HepG2 (cell line): Measurements from ENCODE around the gene FBXL20. TPM values are rescaled to one million over a fixed set of nuclear protein-coding genes. Genes with fewer than 3 reads are reported as not detected.

Experiments
- ATAC-seq: fragments of 200-7000 bp; cut with Tn5 transposase; 3 replicates; pipeline ENCODE4 v1.9.1; 2020; ENCODE audit warnings: mild to moderate bottlenecking, moderate library complexity
- BruUV-seq: library from RNA; stranded (reverse); fragments of 400-500 nt; replicated peaks from 2 replicates; lab custom pipeline; 2021; lab: Mats Ljungman, UMichigan
- CTCF ChIA-PET: fragments of 300-600 bp; formaldehyde crosslinking; extraction: SDS; loops from one replicate; lab custom pipeline; 2021; ENCODE audit warnings: low total read pairs, inconsistent platforms, low intra/inter-chr PET ratio; lab: Yijun Ruan, JAX
- POLR2A ChIA-PET: fragments of 350-600 bp; sonication (Branson Sonifier 250); formaldehyde crosslinking; loops from one replicate; lab custom pipeline; 2020; ENCODE audit warnings: antibody characterized with exemption, inconsistent platforms; lab: Yijun Ruan, JAX
- DNase-seq: peaks from one replicate; pipeline ENCODE4 v3.0.0-alpha.2; 2015; ENCODE audit warnings: low spot score
- FAIRE-seq: peaks from 3 replicates; lab custom pipeline; 2011; peaks lifted over from hg19 to GRCh38; lab: Jason Lieb, UNC
- H2AFZ ChIP-seq: one replicate; pipeline ENCODE4 v1.6.1; 2011; ENCODE audit warnings: low read length, inconsistent platforms
- H3K27ac ChIP-seq: fragments of 300-600 bp; 3 replicates; pipeline ENCODE4 v1.8.0; 2011; ENCODE audit warnings: mixed run types, mild to moderate bottlenecking, mixed read lengths, low read length, inconsistent platforms; ENCODE audit not compliant: insufficient read depth; ENCODE audit errors: extremely low read length
- H3K27me3 ChIP-seq, 2 experiments: fragments of 200-600 bp in 1 of 2; 2 replicates in 1 of 2; 3 replicates in 1 of 2; pipeline versions ENCODE4 v1.6.0 to v1.8.0; 2011; ENCODE audit warnings: low read length in 2 of 2, mild to moderate bottlenecking in 2 of 2, moderate library complexity in 2 of 2, inconsistent platforms in 1 of 2; ENCODE audit not compliant: insufficient read depth in 2 of 2, control insufficient read depth in 1 of 2
- H3K36me3 ChIP-seq, 2 experiments: fragments of 200-600 bp in 1 of 2; replicated peaks in 1 of 2; 2 replicates in 1 of 2; 3 replicates in 1 of 2; pipeline versions ENCODE4 v1.5.1 to v1.8.0; 2011; ENCODE audit warnings: low read length in 2 of 2, inconsistent platforms in 1 of 2; ENCODE audit not compliant: insufficient read depth in 2 of 2, control insufficient read depth in 1 of 2
- H3K4me1 ChIP-seq: 2 replicates; pipeline ENCODE4 v1.5.1; 2012; ENCODE audit warnings: low read length, inconsistent platforms; ENCODE audit not compliant: insufficient read depth
- H3K4me2 ChIP-seq: 2 replicates; pipeline ENCODE4 v1.6.0; 2011; ENCODE audit warnings: low read depth, low read length, inconsistent platforms
- H3K4me3 ChIP-seq, 3 experiments: fragments of 200-600 bp in 1 of 3; sonication (generic), shearing (Covaris generic) in 1 of 3; replicated peaks in 1 of 3; 2 replicates each; pipeline ENCODE4 v1.5.1; 2011 to 2016; ENCODE audit warnings: low read length in 3 of 3, inconsistent platforms in 2 of 3, low read depth in 2 of 3, mild to moderate bottlenecking in 2 of 3, control low read depth in 1 of 3, mixed read lengths in 1 of 3; ENCODE audit not compliant: insufficient read depth in 1 of 3
- H3K79me2 ChIP-seq: one replicate; pipeline ENCODE4 v1.6.1; 2011; ENCODE audit warnings: low read length, inconsistent platforms; ENCODE audit not compliant: insufficient read depth
- H3K9ac ChIP-seq: 2 replicates; pipeline ENCODE4 v1.6.0; 2011; ENCODE audit warnings: mild to moderate bottlenecking, low read depth, low read length, inconsistent platforms; ENCODE audit not compliant: insufficient read depth
- H3K9me3 ChIP-seq: 2 replicates; pipeline ENCODE4 v1.5.1; 2012; ENCODE audit warnings: mild to moderate bottlenecking, low read length
- H4K20me1 ChIP-seq: 2 replicates; pipeline ENCODE4 v1.6.0; 2011; ENCODE audit warnings: inconsistent platforms, mild to moderate bottlenecking, low read length, moderate library complexity; ENCODE audit not compliant: insufficient read depth
- ARID2 ChIP-seq: sonication (generic); formaldehyde crosslinking; IDR thresholded peaks from 2 replicates; pipeline ENCODE4 v1.8.1; 2022; ENCODE audit warnings: mild to moderate bottlenecking, missing genetic modification reagents, borderline replicate concordance
- DNMT3B ChIP-seq: conservative IDR thresholded peaks from 2 replicates; pipeline ENCODE4 v1.6.1; 2016; ENCODE audit warnings: missing biosample characterization, control low read depth
- HDAC6 ChIP-seq: fragments of 200-600 bp; sonication (generic); IDR thresholded peaks from 2 replicates; pipeline ENCODE4 v1.7.0; 2017; ENCODE audit warnings: mild to moderate bottlenecking, antibody characterized with exemption, low read length, low read depth
- NFRKB ChIP-seq: fragments of 450-650 bp; IDR thresholded peaks from 2 replicates; pipeline ENCODE4 v1.6.1; 2017
- NRL ChIP-seq: sonication (generic); formaldehyde crosslinking; IDR thresholded peaks from 2 replicates; pipeline ENCODE4 v1.5.0; 2020; ENCODE audit warnings: missing genetic modification reagents, mild to moderate bottlenecking, moderate library complexity, borderline replicate concordance
- RAD51 ChIP-seq: fragments of 450-650 bp; IDR thresholded peaks from 2 replicates; pipeline ENCODE4 v1.6.1; 2016; ENCODE audit warnings: borderline replicate concordance
- TARDBP ChIP-seq: sonication (generic); formaldehyde crosslinking; IDR thresholded peaks from 2 replicates; pipeline ENCODE4 v1.8.0; 2022; ENCODE audit warnings: mild to moderate bottlenecking, missing genetic modification reagents
- ZMAT3 ChIP-seq: sonication (generic); formaldehyde crosslinking; conservative IDR thresholded peaks from 2 replicates; pipeline ENCODE4 v1.7.0; 2021; ENCODE audit warnings: missing genetic modification reagents
- ZNF30 ChIP-seq: sonication (generic); formaldehyde crosslinking; IDR thresholded peaks from 2 replicates; pipeline ENCODE4 v1.5.0; 2020; ENCODE audit warnings: mild to moderate bottlenecking, missing genetic modification reagents
- ZNF460 ChIP-seq: sonication (generic); formaldehyde crosslinking; IDR thresholded peaks from 2 replicates; pipeline ENCODE4 v1.5.1; 2020; ENCODE audit warnings: missing genetic modification reagents, mild to moderate bottlenecking, borderline replicate concordance
- ZNF546 ChIP-seq: sonication (generic); formaldehyde crosslinking; conservative IDR thresholded peaks from 2 replicates; pipeline ENCODE4 v1.8.1; 2023; ENCODE audit warnings: mild to moderate bottlenecking, missing genetic modification reagents
- ZNF850 ChIP-seq: sonication (generic); formaldehyde crosslinking; conservative IDR thresholded peaks from 2 replicates; pipeline ENCODE4 v1.9.0; 2021; ENCODE audit warnings: mild to moderate bottlenecking, missing genetic modification reagents
- ZSCAN12 ChIP-seq: sonication (generic); formaldehyde crosslinking; IDR thresholded peaks from 2 replicates; pipeline ENCODE4 v1.9.0; 2021; ENCODE audit warnings: mild to moderate bottlenecking, missing genetic modification reagents
- WGBS: methylation state at CpG from one replicate; pipeline ENCODE4 v1.1.6; 2017; ENCODE audit warnings: low lambda C conversion rate; 5-methylcytosine and 5-hydroxymethylcytosine counted together
- in situ Hi-C: cut with HindIII; loops from 2 replicates; pipeline ENCODE4 v1.10.0; 2017; ENCODE audit warnings: low pct_unique_long_range_greater_than_20kb; ENCODE audit not compliant: extremely low pct_ligation_motif_present
- intact Hi-C: fragments of 100-400 bp; cut with micrococcal nuclease; formaldehyde crosslinking; loops from one replicate; pipeline ENCODE4 v1.10.0; 2022; ENCODE audit not compliant: unreplicated experiment
- polyA plus RNA-seq, 8 experiments: library from polyadenylated mRNA; depleted of rRNA in 3 of 8; stranded (reverse) in 7 of 8; unstranded in 1 of 8; fragments of >200 nt; fragmentation: Illumina TruSeq in 4 of 8; extraction: Trizol in 4 of 8; gene quantifications; 2 replicates each; pipeline versions ENCODE4 v1.2.1 to v1.2.3, GENCODE V29; 2011 to 2016; ENCODE audit warnings: low read depth in 4 of 8, missing spikeins in 1 of 8, mixed read lengths in 1 of 8; ENCODE audit not compliant: insufficient read depth in 1 of 8
- total RNA-seq, 5 experiments: library from RNA; depleted of rRNA; stranded (reverse); fragments of >200 nt; fragmentation: Illumina TruSeq; extraction: Trizol; gene quantifications; 2 replicates each; pipeline ENCODE4 v1.2.3, GENCODE V29; 2016; ENCODE audit warnings: low read depth in 1 of 5

Gene FBXL20
- total and polyA plus RNA-seq, 2 of the 13 experiments (the other 11 are each of a cell fraction or from before 2014, with no cell fraction given) = 10.2 to 10.3 TPM

DNA sequence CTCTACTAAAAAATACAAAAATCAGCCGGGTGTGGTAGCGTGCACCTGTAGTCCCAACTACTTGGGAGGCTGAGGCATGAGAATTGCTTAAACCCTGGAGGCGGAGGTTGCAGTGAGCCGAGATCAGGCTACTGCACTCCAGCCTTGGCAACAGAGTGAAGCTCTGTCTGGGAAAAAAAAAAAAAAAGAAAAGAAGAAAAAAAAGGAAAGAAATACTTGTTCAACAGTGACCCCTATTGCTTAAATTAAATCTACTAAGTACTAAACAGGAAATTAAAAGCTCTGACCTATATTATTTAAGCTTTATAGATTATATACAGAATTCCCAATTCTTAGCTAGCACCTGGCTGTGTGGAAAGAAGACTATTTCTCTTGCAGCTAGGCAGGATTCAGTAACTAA is 48.9 kb downstream of the FBXL20 start:
- ChIA-PET POLR2A (interaction anchor here (1.0 kb wide), 1 partner anchor 99 kb away, joined by 3 read pairs; the partner anchor contains the start of gene MED1), CTCF (no interaction called here)
- no peak overlapping the region for H3K4me2 ChIP-seq
- H3K4me3 ChIP-seq = no peak overlapping the region
- no peaks in the 10 kb centered on the region for H3K36me3 ChIP-seq
- no peak overlapping the region for H2AFZ ChIP-seq
- DNase-seq = no peak
- H3K4me1 ChIP-seq = peaks cover 6% of the 10 kb centered on the region
- H3K27me3 ChIP-seq = no peaks in the 10 kb centered on the region
- no peak for ATAC-seq
- H3K9ac ChIP-seq = no peak overlapping the region
- H3K27ac ChIP-seq = no peak overlapping the region
- BruUV-seq = no TSS peak
- H4K20me1 ChIP-seq = no peaks in the 10 kb centered on the region; the same call in none of the 2 replicates
- in situ Hi-C loops (no loop called here), intact Hi-C loops (no loop called here)
- no peak for FAIRE-seq
- no peak for TF ChIP-seq TARDBP
- no peak for TF ChIP-seq ZNF460 (CRISPR knock-in tag)
- no peak for TF ChIP-seq ARID2 (CRISPR knock-in tag)
- no peak for TF ChIP-seq HDAC6
- no peak for TF ChIP-seq ZNF850 (CRISPR knock-in tag)
- no peaks in the 10 kb centered on the region for H3K79me2 ChIP-seq
- H3K9me3 ChIP-seq = no peaks in the 10 kb centered on the region
- WGBS = 95% methylated on average over 4 of the region's 4 CpGs

DNA sequence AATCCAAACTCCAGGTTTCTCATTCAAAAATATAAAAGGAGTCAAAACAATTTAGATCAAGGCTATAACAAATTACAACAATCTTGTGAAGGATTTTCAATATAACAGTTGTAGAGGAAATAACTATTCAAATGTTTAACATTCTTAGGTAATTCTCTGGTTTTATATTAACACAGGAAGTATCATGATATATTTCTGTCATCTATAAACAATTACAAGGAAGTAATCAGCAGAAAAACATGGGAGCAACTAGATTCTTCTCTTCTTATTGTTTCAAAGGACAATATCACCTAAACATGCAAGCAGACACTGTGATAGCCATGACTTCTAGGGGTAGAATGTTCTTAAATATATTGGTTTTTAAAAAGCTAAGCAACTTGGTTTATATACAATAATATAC is 49.9 kb downstream of the FBXL20 start:
- POLR2A ChIA-PET = no interaction called here
- 0 out of 2 replicates have a peak, but pooled peaks cover 4% of the 10 kb centered on the region for H3K4me1 ChIP-seq
- H2AFZ ChIP-seq = no peak overlapping the region
- no peaks in the 10 kb centered on the region for H3K36me3 ChIP-seq
- no peak for TF ChIP-seq NRL
- TF ChIP-seq RAD51 = no peak
- TF ChIP-seq NFRKB = no peak
- TF ChIP-seq ZNF30 = no peak
- no peak for TF ChIP-seq DNMT3B (CRISPR knock-in tag)
- TF ChIP-seq ZNF546 = no peak
- TF ChIP-seq ZMAT3 = no peak
- no peak for TF ChIP-seq ZSCAN12 (CRISPR knock-in tag)
- intact Hi-C loops (no loop called here), in situ Hi-C loops (no loop called here)
- H3K4me2 ChIP-seq = no peak overlapping the region
- ATAC-seq (no peak), FAIRE-seq (no peak), DNase-seq (no peak)
- H4K20me1 ChIP-seq = no peaks in the 10 kb centered on the region; the same call in none of the 2 replicates
- H3K9ac ChIP-seq = no peak overlapping the region
- H3K27ac ChIP-seq = no peak overlapping the region
- no peaks in the 10 kb centered on the region for H3K79me2 ChIP-seq
- H3K9me3 ChIP-seq = no peaks in the 10 kb centered on the region
- H3K27me3 ChIP-seq = no peaks in the 10 kb centered on the region
- H3K4me3 ChIP-seq = no peak overlapping the region
- BruUV-seq = no TSS peak
- CTCF ChIA-PET = no interaction called here
